ENCODE results near the gene AUTS2. TPM values are rescaled to one million over a fixed set of nuclear protein-coding genes. Genes with fewer than 3 reads are reported as not detected.

The AUTS2 gene
- total and polyA plus RNA-seq, 9 of the 15 experiments (the other 6 are each of a cell fraction or from before 2014, with no cell fraction given), result 0.58 TPM; not detected in 8

DNA sequence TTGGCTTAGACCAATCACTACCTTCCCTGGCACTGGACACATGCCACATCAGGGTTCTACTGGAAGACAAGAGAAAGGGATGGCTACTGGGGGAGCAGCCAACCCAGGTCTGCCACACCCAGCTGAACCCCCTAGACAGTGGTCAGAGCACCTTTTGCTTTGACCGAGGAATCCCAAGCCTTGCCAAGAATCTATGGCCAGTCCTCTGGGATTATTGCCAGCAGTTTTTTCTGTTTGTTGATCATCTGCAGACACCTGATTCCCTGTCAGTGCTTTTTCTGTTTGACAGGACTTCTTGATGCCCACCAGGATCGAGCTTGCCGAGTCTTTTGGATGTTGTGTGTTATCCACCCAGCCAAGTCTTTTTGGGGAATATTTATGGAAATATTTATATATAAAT lies 1057.4 kb downstream of the AUTS2 start:
- intact Hi-C loops (cut with micrococcal nuclease), result no loop called here
- Histone ChIP-seq H3K27ac (ENCODE audit: extremely low read depth, low read depth, low read length) (no peak overlapping the region), H3K4me1 (replicated peaks in 1 of 2; ENCODE audit: control insufficient read depth in 2 of 2, insufficient read depth in 2 of 2, low read length in 2 of 2) (no peaks in the 10 kb centered on the region), H3K4me2 (ENCODE audit: insufficient read depth, low read length) (no peak overlapping the region), H3K79me2 (ENCODE audit: control insufficient read depth, insufficient read depth, low read length) (no peaks in the 10 kb centered on the region), H3K36me3 (ENCODE audit: control insufficient read depth, insufficient read depth, low read length) (no peaks in the 10 kb centered on the region), H3K9me3 (replicated peaks; ENCODE audit: control insufficient read depth, insufficient read depth, low read depth, low read length) (no peaks in the 10 kb centered on the region), H3K4me3 (no peak overlapping the region), H3K27me3 (ENCODE audit: control insufficient read depth in 2 of 2, insufficient read depth in 2 of 2, low read length in 2 of 2) (peaks cover 6 to 30% of the 10 kb centered on the region in 2 experiments; a peak in 3 of 5 replicates), H2AFZ (ENCODE audit: low read depth, low read length) (no peak overlapping the region), H3K9me1 (ENCODE audit: control insufficient read depth, insufficient read depth, low read length) (no peaks in the 10 kb centered on the region), H4K20me1 (replicated peaks; ENCODE audit: control insufficient read depth, insufficient read depth, low read length) (no peaks in the 10 kb centered on the region; the same call in 1 of the 2 replicates), H3K9ac (ENCODE audit: insufficient read depth in 1 of 2, low read depth in 2 of 2, low read length in 2 of 2) (no peak overlapping the region)
- no peak for DNase-seq (ENCODE audit: extremely low read depth in 1 of 4, low spot score in 3 of 4)
- CTCF ChIA-PET (ENCODE audit: low intra/inter-chr PET ratio), result no interaction called here
- ATAC-seq, result no peak
- no peak for FAIRE-seq
- 0% methylated on average over 3 of the region's 3 CpGs for WGBS (ENCODE audit: insufficient coverage, low coverage, missing lambda C conversion rate)
- TF ChIP-seq TBL1XR1 (IDR thresholded peaks at IDR 0.05; ENCODE audit: low read length in 2 of 2) (no peak), MIER1 (IDR thresholded peaks at IDR 0.05; ENCODE audit: low read depth) (no peak), TARDBP (IDR thresholded peaks at IDR 0.05) (no peak), ZKSCAN8 (CRISPR knock-in tag; IDR thresholded peaks at IDR 0.05) (no peak), BCOR (IDR thresholded peaks at IDR 0.05) (no peak), COPS2 (conservative IDR thresholded peaks at IDR 0.05) (no peak), POLR2A (conservative IDR thresholded peaks at IDR 0.05) (no peak), POLR2AphosphoS2 (IDR thresholded peaks at IDR 0.05; ENCODE audit: low read length) (no peak), ZNF717 (CRISPR knock-in tag; IDR thresholded peaks at IDR 0.05) (no peak), TEAD1 (CRISPR knock-in tag; IDR thresholded peaks at IDR 0.05) (no peak), RB1 (IDR thresholded peaks at IDR 0.05; ENCODE audit: low read depth) (no peak), ZNF174 (CRISPR knock-in tag; IDR thresholded peaks at IDR 0.05) (no peak), ZNF79 (CRISPR knock-in tag; IDR thresholded peaks at IDR 0.05; ENCODE audit: low read depth) (no peak), ZNF324 (CRISPR knock-in tag; IDR thresholded peaks at IDR 0.05) (no peak), ARHGAP35 (IDR thresholded peaks at IDR 0.05; ENCODE audit: partially characterized antibody) (no peak), NONO (IDR thresholded peaks at IDR 0.05; ENCODE audit: low read depth in 2 of 2, low read length in 1 of 2) (no peak), ESRRA (IDR thresholded peaks at IDR 0.05; ENCODE audit: borderline replicate concordance, low read depth) (no peak)
- TF ChIP-seq, protein P1, sequence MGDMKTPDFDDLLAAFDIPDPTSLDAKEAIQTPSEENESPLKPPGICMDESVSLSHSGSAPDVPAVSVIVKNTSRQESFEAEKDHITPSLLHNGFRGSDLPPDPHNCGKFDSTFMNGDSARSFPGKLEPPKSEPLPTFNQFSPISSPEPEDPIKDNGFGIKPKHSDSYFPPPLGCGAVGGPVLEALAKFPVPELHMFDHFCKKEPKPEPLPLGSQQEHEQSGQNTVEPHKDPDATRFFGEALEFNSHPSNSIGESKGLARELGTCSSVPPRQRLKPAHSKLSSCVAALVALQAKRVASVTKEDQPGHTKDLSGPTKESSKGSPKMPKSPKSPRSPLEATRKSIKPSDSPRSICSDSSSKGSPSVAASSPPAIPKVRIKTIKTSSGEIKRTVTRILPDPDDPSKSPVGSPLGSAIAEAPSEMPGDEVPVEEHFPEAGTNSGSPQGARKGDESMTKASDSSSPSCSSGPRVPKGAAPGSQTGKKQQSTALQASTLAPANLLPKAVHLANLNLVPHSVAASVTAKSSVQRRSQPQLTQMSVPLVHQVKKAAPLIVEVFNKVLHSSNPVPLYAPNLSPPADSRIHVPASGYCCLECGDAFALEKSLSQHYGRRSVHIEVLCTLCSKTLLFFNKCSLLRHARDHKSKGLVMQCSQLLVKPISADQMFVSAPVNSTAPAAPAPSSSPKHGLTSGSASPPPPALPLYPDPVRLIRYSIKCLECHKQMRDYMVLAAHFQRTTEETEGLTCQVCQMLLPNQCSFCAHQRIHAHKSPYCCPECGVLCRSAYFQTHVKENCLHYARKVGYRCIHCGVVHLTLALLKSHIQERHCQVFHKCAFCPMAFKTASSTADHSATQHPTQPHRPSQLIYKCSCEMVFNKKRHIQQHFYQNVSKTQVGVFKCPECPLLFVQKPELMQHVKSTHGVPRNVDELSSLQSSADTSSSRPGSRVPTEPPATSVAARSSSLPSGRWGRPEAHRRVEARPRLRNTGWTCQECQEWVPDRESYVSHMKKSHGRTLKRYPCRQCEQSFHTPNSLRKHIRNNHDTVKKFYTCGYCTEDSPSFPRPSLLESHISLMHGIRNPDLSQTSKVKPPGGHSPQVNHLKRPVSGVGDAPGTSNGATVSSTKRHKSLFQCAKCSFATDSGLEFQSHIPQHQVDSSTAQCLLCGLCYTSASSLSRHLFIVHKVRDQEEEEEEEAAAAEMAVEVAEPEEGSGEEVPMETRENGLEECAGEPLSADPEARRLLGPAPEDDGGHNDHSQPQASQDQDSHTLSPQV (IDR thresholded peaks at IDR 0.05), result no peak
- TF ChIP-seq, protein P2, sequence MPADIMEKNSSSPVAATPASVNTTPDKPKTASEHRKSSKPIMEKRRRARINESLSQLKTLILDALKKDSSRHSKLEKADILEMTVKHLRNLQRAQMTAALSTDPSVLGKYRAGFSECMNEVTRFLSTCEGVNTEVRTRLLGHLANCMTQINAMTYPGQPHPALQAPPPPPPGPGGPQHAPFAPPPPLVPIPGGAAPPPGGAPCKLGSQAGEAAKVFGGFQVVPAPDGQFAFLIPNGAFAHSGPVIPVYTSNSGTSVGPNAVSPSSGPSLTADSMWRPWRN (IDR thresholded peaks at IDR 0.05; ENCODE audit: low read depth), result no peak
- POLR2A ChIA-PET, result no interaction called here
- BruUV-seq (replicated peaks), result no TSS peak
- in situ Hi-C loops (cut with MboI), result no loop called here
